Stimulated activated CD8-positive, alpha-beta memory T cell treated with anti-CD3 and anti-CD28 coated beads, Interleukin-4, amount 100 ng/mL, for 4 hours (primary cell): ENCODE measurements around the gene SLC15A5.

Experiments used
- DNase-seq, 2 donors: peaks; one replicate each; pipeline ENCODE4 v3.0.0-alpha.2; 2020; ENCODE audit warnings: low read depth in 2 of 2, low spot score in 1 of 2

Gene SLC15A5

DNA sequence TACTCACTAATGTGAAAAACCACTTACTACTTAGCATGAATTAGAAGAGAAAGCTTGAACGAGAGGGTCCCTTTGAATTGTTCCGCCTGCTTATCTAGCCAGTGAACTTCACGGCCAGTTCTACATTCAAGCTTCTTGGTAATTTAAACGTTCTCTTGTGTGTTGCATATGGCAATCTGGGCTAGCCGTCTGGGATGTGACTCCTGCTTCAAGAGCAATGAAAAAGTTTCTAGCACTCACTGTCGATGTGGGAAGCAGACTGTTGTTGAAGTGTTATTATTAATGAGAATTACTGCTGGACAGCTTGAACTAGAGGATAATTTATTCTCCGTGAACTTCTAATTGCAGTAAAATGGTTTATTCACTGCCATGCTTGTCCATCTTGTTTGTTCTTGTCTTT lies 93.9 kb downstream of the SLC15A5 start:
- DNase-seq = no peak

DNA sequence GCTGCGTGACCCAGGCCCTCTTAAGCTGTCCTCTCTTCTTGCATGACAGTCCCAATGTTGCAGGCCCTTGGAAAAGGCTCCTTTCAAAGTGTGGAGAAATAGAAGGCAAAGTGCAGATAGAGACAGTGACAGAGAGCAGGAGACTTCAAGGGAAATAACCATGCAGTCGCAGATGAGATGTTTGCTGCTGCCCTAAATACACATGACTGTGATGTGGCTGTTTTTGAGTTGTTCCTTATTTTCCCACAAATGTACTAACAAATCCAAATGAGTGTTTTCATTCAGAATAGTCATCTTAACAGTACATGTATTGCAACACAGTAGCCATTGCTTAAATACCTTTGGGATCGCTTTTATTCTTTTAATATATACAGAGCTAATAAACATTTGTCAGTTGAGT lies 101.6 kb downstream of the SLC15A5 start:
- no peak for DNase-seq

DNA sequence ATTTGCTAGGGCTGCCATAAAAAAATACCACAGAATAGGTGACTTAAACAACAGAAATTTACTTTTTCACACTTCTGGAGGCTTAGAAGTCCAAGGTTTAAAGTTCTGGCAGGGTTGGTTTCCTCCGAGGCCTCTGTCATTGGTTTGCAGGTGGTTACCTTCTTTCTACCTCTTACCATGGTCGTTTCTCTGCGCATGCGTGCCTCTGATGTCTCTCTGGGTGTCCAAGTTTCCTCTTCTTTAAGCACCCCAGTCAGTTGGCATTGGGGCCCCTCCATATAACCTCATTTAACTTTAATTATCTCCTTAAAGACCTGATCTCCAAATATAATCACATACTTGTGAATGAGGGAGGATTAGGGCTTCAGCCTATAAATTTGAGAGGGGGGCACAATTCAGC lies 103.2 kb downstream of the SLC15A5 start:
- no peak for DNase-seq

DNA sequence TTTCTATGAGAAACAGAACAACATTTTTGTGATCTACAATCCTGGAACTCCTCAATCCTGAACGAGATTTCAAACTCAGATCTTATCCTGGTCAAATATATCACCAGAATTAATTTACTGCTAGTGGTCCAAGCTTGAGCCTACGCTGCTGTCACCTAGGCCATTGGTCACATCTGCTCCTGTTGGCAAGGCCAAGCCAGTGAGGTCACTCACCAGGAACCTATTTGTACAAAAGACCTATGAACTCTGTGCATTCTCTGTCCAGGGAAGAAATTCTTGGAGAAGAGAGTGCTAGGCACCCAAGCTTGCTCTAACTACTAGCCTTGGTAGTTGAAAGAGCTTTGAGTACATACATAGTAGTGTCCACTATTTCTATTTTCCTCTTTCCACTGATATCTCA lies 106.1 kb downstream of the SLC15A5 start:
- no peak for DNase-seq

DNA sequence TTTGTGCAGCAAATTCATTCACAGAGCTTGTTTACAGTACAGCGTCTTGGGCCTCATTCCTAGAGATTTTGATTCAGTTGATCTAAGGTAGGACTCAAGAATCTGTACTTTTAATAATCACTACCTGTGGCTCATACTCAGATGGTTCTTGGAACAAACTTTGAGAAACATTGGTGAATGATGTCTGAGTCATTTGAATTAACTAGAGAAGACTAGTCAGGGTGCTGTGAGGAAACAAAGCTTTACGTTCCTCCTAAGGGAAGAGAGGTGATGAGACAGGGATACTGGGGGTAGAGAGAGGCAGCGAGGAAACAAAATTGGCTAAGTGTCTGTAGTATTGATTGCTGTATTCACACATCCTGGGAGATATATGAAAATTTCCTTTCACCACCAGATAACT lies 109.4 kb downstream of the SLC15A5 start:
- no peak for DNase-seq

DNA sequence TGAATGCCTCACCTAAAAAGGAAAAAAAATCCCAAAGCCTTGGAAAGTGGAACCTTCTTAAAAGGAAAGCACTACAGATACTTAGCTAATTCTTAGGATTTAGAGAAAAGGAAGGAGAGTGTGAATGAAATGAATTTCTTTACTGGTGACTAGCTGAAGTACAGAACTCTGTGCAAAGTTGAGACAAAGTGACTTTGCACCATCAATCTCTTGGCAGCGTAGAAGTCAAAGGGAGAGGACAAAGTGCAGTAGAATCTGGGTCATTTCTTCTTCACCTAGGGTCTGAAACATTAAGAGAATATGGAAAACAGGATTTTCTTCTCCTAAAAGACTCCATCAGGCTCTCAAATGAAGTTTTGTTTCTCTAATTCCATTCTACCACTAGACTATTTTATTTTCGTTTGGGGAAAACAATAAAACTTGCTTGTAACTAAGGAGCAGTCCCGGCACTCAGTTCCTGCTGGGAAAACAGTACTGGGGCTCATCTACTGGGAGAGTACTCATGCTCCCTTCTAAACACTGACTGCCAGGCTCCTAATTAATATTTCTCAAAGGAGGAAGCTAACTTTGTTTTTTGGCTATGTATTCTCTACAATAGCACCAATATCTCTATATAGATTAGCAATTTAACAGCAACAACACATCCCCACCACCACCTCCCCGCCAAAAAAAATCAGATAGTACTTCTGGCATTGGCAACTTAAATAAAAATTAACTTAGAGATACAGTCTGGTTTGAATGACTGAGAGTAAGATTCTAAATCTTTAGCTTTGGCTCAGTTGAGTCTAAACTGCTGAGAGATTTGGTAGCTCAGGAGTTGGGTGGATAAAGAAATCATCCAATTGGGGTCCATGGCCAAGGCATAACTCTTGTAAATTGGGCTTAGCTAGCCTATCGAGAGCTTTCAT lies 110.7 kb downstream of the SLC15A5 start:
- DNase-seq = no peak

DNA sequence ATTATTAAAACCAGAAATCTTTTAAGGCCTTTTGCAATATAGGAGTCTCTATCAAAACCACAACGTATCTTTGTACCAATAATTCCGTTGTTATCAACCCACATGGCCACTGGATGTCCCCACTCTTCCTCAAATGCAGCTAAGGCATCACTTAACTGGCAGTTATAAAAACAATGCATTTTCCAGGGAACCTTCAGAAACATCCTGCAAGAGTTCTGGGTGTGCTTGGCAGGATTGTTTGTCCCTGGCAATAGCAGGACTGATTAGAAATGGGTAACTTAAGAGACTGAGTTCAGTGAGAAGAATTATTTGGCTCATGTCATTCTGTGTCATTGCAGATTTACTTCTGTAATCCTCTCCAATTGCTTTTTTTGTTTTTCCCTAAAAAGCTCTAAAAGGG lies 112.0 kb downstream of the SLC15A5 start:
- DNase-seq = no peak

DNA sequence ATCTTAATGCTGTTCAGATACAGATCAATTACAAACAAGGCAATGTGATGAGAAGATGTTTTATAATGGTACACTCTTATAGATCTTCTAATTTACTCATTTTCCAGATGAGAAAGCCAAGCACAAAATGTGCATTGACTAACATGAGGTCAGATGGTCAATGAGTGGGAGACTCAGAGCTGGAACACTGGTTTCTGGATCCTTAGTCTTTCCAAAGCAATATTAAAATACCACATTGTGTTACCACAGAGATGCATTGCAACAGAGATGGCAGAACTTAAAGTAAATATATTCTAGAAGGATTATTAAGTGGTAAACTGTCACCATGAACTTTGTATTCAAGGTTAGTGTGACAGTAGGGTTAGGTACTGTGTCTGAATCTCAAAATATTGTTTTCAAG lies 113.6 kb downstream of the SLC15A5 start:
- DNase-seq = no peak

DNA sequence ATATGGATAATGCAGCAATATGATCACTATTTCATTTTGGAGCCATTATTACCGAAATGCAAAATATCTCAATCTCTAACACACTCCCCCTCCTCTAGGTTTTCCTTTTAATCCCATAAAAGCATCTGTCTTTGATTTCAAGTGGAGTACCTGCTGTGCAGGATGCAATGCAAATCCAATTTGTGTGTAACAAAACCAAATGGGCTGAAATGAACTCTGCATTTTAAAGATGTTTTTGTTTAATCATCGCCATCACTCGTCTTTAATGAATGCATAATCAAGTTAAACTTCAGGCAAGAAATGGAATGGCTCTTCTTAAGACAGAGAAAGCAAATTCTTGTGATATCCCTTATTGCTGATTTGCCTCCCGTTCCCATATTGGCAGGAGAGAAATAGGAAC lies 114.3 kb downstream of the SLC15A5 start:
- DNase-seq = no peak

DNA sequence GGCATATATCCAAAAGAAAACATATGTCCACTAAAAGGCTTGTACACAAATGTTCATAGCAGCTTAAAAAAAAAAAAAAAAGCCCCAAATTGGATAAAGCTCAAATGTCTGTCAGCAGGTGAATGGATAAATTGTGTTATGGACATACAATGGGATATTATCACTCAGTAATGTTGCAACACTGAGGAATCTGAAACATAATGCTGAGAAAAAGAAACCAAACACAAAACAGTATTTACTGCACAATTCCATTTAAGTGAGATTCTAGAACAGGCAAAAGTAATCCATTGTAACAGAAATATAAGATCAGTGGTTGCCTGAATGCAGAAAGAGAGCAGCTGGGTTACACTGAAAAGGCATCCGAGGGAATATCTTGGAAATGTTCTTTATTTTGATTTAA lies 117.9 kb downstream of the SLC15A5 start:
- no peak for DNase-seq

DNA sequence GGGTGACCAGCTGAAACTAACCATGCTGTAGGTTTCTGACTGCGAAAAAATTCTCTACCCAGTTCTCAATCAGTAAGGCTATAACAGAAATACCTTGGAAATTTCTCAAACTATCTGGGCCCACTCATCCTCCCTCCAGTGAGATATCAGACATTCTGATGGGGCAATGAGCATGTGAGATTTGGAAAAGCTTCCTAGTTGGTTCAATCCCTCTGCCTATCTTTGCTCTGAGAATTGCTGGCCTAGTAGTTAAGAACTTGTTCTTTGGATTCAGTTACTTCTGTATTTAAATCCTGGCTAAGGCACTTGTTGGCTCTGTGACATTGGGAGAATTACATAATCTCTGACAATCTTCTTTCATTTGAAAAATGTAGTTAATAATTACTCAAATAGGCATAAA lies 119.4 kb downstream of the SLC15A5 start:
- no peak for DNase-seq

DNA sequence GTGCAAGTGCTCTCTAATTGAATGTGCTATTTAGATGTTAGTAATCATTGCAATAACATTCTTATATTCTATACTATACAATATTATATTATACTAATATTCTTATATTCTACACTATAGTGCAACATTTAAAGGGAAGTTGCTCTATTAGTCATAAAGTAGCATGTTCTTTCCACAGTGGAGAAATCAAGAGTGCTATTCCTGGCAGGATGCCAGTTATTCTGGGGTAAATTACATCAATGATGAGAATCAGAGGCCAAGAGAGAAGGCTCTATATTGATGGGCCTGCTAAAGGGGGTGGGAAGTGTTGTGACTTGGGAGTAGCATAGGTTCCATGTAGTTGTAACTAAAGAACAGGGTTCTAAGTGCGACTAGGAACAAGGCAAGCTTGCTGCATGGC lies 121.5 kb downstream of the SLC15A5 start:
- DNase-seq = no peak

DNA sequence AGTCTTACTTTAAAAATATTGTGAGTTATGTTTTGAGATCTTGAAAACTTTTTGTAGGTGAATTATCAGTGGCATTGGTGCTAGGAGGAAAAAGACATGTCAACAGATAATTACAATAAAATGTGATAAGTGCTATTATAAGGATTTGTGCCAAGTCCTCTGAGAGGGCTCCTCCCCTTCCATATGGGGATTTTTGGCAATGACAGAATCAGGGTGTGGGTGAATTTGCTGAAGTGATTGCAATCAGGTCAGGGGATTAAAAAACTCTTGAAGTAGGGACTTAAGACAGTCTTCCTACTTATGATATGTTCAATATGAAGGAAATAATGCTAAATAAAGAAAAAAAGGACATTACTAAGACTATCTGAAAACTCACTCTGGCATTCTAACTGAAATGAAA lies 122.5 kb downstream of the SLC15A5 start:
- DNase-seq = no peak

DNA sequence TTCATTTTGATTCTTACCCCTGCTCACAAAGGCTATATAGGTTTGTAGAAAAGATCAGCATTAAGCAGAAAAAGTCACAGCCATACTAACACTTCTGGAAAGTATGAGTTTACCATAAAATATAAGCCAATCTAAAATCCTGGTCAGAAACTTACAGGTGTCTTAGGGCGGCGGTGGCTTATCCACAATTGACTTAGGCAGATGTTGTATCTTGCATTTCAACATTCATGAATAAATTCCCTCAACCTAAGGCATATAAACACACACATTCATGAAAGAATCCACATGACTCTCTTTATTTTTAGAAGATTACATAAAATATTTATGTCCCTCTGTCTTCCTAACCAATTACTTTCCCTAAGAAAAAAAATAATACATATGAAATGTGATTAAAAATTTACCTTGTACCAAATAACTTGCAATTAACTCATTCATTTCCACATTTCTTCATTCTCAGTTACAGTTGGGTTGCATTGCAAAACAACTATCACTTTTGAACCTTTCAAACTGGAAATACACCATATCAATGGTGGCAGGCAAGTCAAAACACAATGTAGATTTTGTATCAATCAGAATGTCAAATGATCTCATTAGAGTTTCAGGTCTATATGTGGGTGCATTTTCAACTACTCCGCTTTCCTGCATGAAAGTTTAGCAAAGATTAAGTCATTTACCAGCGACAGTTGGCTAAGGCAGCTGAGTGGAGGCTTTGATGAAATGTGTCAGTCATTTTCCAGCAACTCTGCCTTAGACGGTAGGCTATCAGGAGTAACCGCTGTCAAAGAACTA lies 124.4 kb downstream of the SLC15A5 start:
- DNase-seq = no peak

DNA sequence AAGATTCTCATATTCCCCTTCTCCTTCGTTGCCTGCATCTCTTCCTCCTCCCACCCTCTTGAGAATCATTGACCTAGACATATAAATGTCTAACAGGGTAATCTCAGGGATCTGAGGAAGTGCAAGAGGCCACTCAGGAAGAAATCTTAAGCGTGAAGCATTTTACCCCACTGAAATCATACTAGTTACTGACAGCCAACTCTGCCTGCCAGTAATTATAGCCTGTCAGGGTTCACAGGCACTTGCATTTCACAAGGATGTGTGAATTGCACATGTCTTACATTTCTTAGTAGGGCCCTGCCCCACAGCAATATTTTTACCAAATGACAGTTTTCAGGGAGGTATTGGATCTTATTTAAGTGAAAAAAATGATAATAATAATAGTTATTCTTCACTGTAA lies 127.2 kb downstream of the SLC15A5 start:
- no peak for DNase-seq

DNA sequence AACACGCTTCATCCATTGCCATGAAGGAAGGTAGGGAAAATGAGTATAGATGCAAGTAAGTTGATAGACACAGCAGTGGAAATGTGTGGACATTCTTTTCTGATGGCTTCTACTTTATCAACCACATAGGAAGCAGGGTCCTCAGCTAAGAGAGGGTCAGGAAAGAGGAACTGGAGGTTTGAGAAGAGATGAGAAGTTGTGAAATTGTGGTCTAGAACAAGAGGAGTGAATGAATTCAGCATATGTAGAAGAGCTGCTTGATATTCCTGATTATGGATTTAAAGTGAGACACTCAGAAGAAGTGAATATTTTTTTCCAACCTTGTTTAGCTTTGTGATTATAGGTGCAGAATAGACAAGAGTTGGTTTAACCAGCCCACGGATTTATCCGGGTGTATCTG lies 128.5 kb downstream of the SLC15A5 start:
- no peak for DNase-seq
